ENCODE results near the gene GAB3. TPM values are rescaled to one million over a fixed set of nuclear protein-coding genes. Genes with fewer than 3 reads are reported as not detected.

The GAB3 gene
- total RNA-seq, 1 experiment from 2014 or later, result 26.2 TPM

GRCh38 chrX:154720067-154720466 lies 30.8 kb downstream of the GAB3 start:
- H3K27ac ChIP-seq (ENCODE audit: low read length), result no peak overlapping the region
- H3K36me3 ChIP-seq (ENCODE audit: insufficient read depth, low read length), result no peaks in the 10 kb centered on the region
- no peak for DNase-seq
- peaks cover 25% of the 10 kb centered on the region for H3K4me1 ChIP-seq (ENCODE audit: low read length)
- H3K79me2 ChIP-seq (ENCODE audit: low read length), result no peaks in the 10 kb centered on the region
- H3K9ac ChIP-seq (ENCODE audit: low read length), result no peak overlapping the region
- H3K27me3 ChIP-seq (ENCODE audit: low read length), result no peaks in the 10 kb centered on the region
- H3K9me2 ChIP-seq (replicated peaks; ENCODE audit: insufficient read depth, low read length), result no peaks in the 10 kb centered on the region
- no peak overlapping the region for H2AFZ ChIP-seq (ENCODE audit: low read length)
- no peaks in the 10 kb centered on the region for H3K9me3 ChIP-seq (ENCODE audit: low read length)
- H4K20me1 ChIP-seq (ENCODE audit: insufficient read depth, low read depth, low read length), result no peaks in the 10 kb centered on the region
- H3K4me2 ChIP-seq (ENCODE audit: low read depth, low read length, poor library complexity, severe bottlenecking), result no peak overlapping the region
- H3K4me3 ChIP-seq (ENCODE audit: low read length), result no peak overlapping the region

GRCh38 chrX:154719132-154719675 lies 31.7 kb downstream of the GAB3 start:
- Histone ChIP-seq H3K4me3 (ENCODE audit: low read length) (peak overlapping the region; percentile 28; the same call in 1 of the 2 replicates), H3K9me3 (ENCODE audit: low read length) (no peaks in the 10 kb centered on the region), H3K27ac (ENCODE audit: low read length) (peak overlapping the region; percentile 21), H3K4me1 (ENCODE audit: low read length) (peaks cover 31% of the 10 kb centered on the region), H4K20me1 (ENCODE audit: insufficient read depth, low read depth, low read length) (no peaks in the 10 kb centered on the region), H3K36me3 (ENCODE audit: insufficient read depth, low read length) (no peaks in the 10 kb centered on the region), H3K4me2 (ENCODE audit: low read depth, low read length, poor library complexity, severe bottlenecking) (peak overlapping the region; percentile 55), H2AFZ (ENCODE audit: low read length) (peak overlapping the region; percentile 23; the same call in 1 of the 2 replicates), H3K79me2 (ENCODE audit: low read length) (no peaks in the 10 kb centered on the region), H3K9me2 (replicated peaks; ENCODE audit: insufficient read depth, low read length) (no peaks in the 10 kb centered on the region), H3K9ac (ENCODE audit: low read length) (no peak overlapping the region), H3K27me3 (ENCODE audit: low read length) (no peaks in the 10 kb centered on the region)
- DNase-seq, result peak; percentile 64

- 0 out of 2 replicates have a peak overlapping the region, but pooled peaks have one; percentile 23 for H2AFZ ChIP-seq (ENCODE audit: low read length)
- no peaks in the 10 kb centered on the region for H3K79me2 ChIP-seq (ENCODE audit: low read length)
- no peak overlapping the region for H3K9ac ChIP-seq (ENCODE audit: low read length)
- H3K4me2 ChIP-seq (ENCODE audit: low read depth, low read length, poor library complexity, severe bottlenecking), result peak overlapping the region; percentile 55
- peak; percentile 54 for DNase-seq
- H3K9me3 ChIP-seq (ENCODE audit: low read length), result no peaks in the 10 kb centered on the region
- H3K36me3 ChIP-seq (ENCODE audit: insufficient read depth, low read length), result no peaks in the 10 kb centered on the region
- peaks cover 31% of the 10 kb centered on the region for H3K4me1 ChIP-seq (ENCODE audit: low read length)
- H3K4me3 ChIP-seq (ENCODE audit: low read length), result peak overlapping the region; percentile 28; the same call in 1 of the 2 replicates
- H4K20me1 ChIP-seq (ENCODE audit: insufficient read depth, low read depth, low read length), result no peaks in the 10 kb centered on the region
- H3K27ac ChIP-seq (ENCODE audit: low read length), result peak overlapping the region; percentile 21
- H3K9me2 ChIP-seq (replicated peaks; ENCODE audit: insufficient read depth, low read length), result no peaks in the 10 kb centered on the region
- no peaks in the 10 kb centered on the region for H3K27me3 ChIP-seq (ENCODE audit: low read length)
These were observed 32.3 kb downstream of the GAB3 start for GRCh38 chrX:154718616-154719015.

- no peaks in the 10 kb centered on the region for H3K9me3 ChIP-seq (ENCODE audit: low read length)
- H3K79me2 ChIP-seq (ENCODE audit: low read length), result no peaks in the 10 kb centered on the region
- no peak overlapping the region for H3K27ac ChIP-seq (ENCODE audit: low read length)
- no peak overlapping the region for H3K4me3 ChIP-seq (ENCODE audit: low read length)
- H3K9ac ChIP-seq (ENCODE audit: low read length), result no peak overlapping the region
- no peaks in the 10 kb centered on the region for H3K27me3 ChIP-seq (ENCODE audit: low read length)
- peak; percentile 54 for DNase-seq
- H3K36me3 ChIP-seq (ENCODE audit: insufficient read depth, low read length), result no peaks in the 10 kb centered on the region
- H3K4me2 ChIP-seq (ENCODE audit: low read depth, low read length, poor library complexity, severe bottlenecking), result peak overlapping the region; percentile 55
- no peaks in the 10 kb centered on the region for H3K9me2 ChIP-seq (replicated peaks; ENCODE audit: insufficient read depth, low read length)
- peaks cover 31% of the 10 kb centered on the region for H3K4me1 ChIP-seq (ENCODE audit: low read length)
- H2AFZ ChIP-seq (ENCODE audit: low read length), result peak overlapping the region; percentile 48; the same call in 1 of the 2 replicates
- no peaks in the 10 kb centered on the region for H4K20me1 ChIP-seq (ENCODE audit: insufficient read depth, low read depth, low read length)
These were observed 33.1 kb downstream of the GAB3 start for GRCh38 chrX:154717824-154718223.

GRCh38 chrX:154715825-154716224 lies 35.1 kb downstream of the GAB3 start:
- no peaks in the 10 kb centered on the region for H3K27me3 ChIP-seq (ENCODE audit: low read length)
- H3K9me3 ChIP-seq (ENCODE audit: low read length), result no peaks in the 10 kb centered on the region
- peaks cover 31% of the 10 kb centered on the region for H3K4me1 ChIP-seq (ENCODE audit: low read length)
- no peaks in the 10 kb centered on the region for H3K9me2 ChIP-seq (replicated peaks; ENCODE audit: insufficient read depth, low read length)
- H3K4me3 ChIP-seq (ENCODE audit: low read length), result no peak overlapping the region
- H3K36me3 ChIP-seq (ENCODE audit: insufficient read depth, low read length), result no peaks in the 10 kb centered on the region
- H2AFZ ChIP-seq (ENCODE audit: low read length), result no peak overlapping the region
- H4K20me1 ChIP-seq (ENCODE audit: insufficient read depth, low read depth, low read length), result no peaks in the 10 kb centered on the region
- H3K27ac ChIP-seq (ENCODE audit: low read length), result no peak overlapping the region
- no peak overlapping the region for H3K9ac ChIP-seq (ENCODE audit: low read length)
- H3K79me2 ChIP-seq (ENCODE audit: low read length), result no peaks in the 10 kb centered on the region
- no peak for DNase-seq
- no peak overlapping the region for H3K4me2 ChIP-seq (ENCODE audit: low read depth, low read length, poor library complexity, severe bottlenecking)

- Histone ChIP-seq H3K9ac (ENCODE audit: low read length) (no peak overlapping the region), H3K9me2 (replicated peaks; ENCODE audit: insufficient read depth, low read length) (no peaks in the 10 kb centered on the region), H3K36me3 (ENCODE audit: insufficient read depth, low read length) (no peaks in the 10 kb centered on the region), H3K79me2 (ENCODE audit: low read length) (no peaks in the 10 kb centered on the region), H3K27me3 (ENCODE audit: low read length) (no peaks in the 10 kb centered on the region), H2AFZ (ENCODE audit: low read length) (no peak overlapping the region), H3K27ac (ENCODE audit: low read length) (no peak overlapping the region), H3K4me3 (ENCODE audit: low read length) (no peak overlapping the region), H3K4me2 (ENCODE audit: low read depth, low read length, poor library complexity, severe bottlenecking) (no peak overlapping the region), H3K4me1 (ENCODE audit: low read length) (peaks cover 31% of the 10 kb centered on the region), H3K9me3 (ENCODE audit: low read length) (no peaks in the 10 kb centered on the region), H4K20me1 (ENCODE audit: insufficient read depth, low read depth, low read length) (no peaks in the 10 kb centered on the region)
- peak; percentile 86 for DNase-seq
These were observed 36.0 kb downstream of the GAB3 start for GRCh38 chrX:154714925-154715324.

GRCh38 chrX:154712781-154713740 lies 37.8 kb downstream of the GAB3 start:
- no peaks in the 10 kb centered on the region for H3K9me3 ChIP-seq (ENCODE audit: low read length)
- H3K36me3 ChIP-seq (ENCODE audit: insufficient read depth, low read length), result no peaks in the 10 kb centered on the region
- H3K27ac ChIP-seq (ENCODE audit: low read length), result no peak overlapping the region
- H4K20me1 ChIP-seq (ENCODE audit: insufficient read depth, low read depth, low read length), result no peaks in the 10 kb centered on the region
- H3K27me3 ChIP-seq (ENCODE audit: low read length), result no peaks in the 10 kb centered on the region
- peaks cover 12% of the 10 kb centered on the region for H3K4me1 ChIP-seq (ENCODE audit: low read length)
- no peak overlapping the region for H3K9ac ChIP-seq (ENCODE audit: low read length)
- no peak overlapping the region for H3K4me2 ChIP-seq (ENCODE audit: low read depth, low read length, poor library complexity, severe bottlenecking)
- H2AFZ ChIP-seq (ENCODE audit: low read length), result no peak overlapping the region
- no peak overlapping the region for H3K4me3 ChIP-seq (ENCODE audit: low read length)
- DNase-seq, result no peak
- no peaks in the 10 kb centered on the region for H3K9me2 ChIP-seq (replicated peaks; ENCODE audit: insufficient read depth, low read length)
- no peaks in the 10 kb centered on the region for H3K79me2 ChIP-seq (ENCODE audit: low read length)

- Histone ChIP-seq H2AFZ (ENCODE audit: low read length) (no peak overlapping the region), H3K27ac (ENCODE audit: low read length) (no peak overlapping the region), H3K4me3 (ENCODE audit: low read length) (no peak overlapping the region), H3K4me1 (ENCODE audit: low read length) (peaks cover 6% of the 10 kb centered on the region), H3K27me3 (ENCODE audit: low read length) (no peaks in the 10 kb centered on the region), H3K9ac (ENCODE audit: low read length) (no peak overlapping the region), H3K4me2 (ENCODE audit: low read depth, low read length, poor library complexity, severe bottlenecking) (no peak overlapping the region), H3K9me2 (replicated peaks; ENCODE audit: insufficient read depth, low read length) (no peaks in the 10 kb centered on the region), H3K9me3 (ENCODE audit: low read length) (no peaks in the 10 kb centered on the region), H3K36me3 (ENCODE audit: insufficient read depth, low read length) (no peaks in the 10 kb centered on the region), H4K20me1 (ENCODE audit: insufficient read depth, low read depth, low read length) (no peaks in the 10 kb centered on the region), H3K79me2 (ENCODE audit: low read length) (no peaks in the 10 kb centered on the region)
- peak; percentile 42 for DNase-seq
These were observed 39.6 kb downstream of the GAB3 start for GRCh38 chrX:154711264-154711663.

Data from Karpas-422 (cell line).